IgD-negative memory B cell (primary cell): Measurements from ENCODE around the gene PKM. TPM values are rescaled to one million over a fixed set of nuclear protein-coding genes. Genes with fewer than 3 reads are reported as not detected.

Experiments used
- H3K27ac Mint-ChIP-seq, 3 donors: one replicate each; pipeline ENCODE4 v1.8.0; 2020 to 2022; ENCODE audit warnings: mild to moderate bottlenecking in 3 of 3, mixed read lengths in 3 of 3, moderate library complexity in 1 of 3
- H3K27me3 Mint-ChIP-seq: one replicate; pipeline ENCODE4 v1.8.0; 2021; ENCODE audit warnings: mixed read lengths
- H3K36me3 Mint-ChIP-seq: one replicate; pipeline ENCODE4 v1.8.0; 2020; ENCODE audit warnings: mild to moderate bottlenecking, mixed read lengths
- H3K4me1 Mint-ChIP-seq, 3 donors: one replicate each; pipeline ENCODE4 v1.8.0; 2020 to 2022; ENCODE audit warnings: mixed read lengths in 3 of 3, mild to moderate bottlenecking in 1 of 3
- H3K4me3 Mint-ChIP-seq, 4 donors: one replicate each; pipeline ENCODE4 v1.8.0; 2020 to 2022; ENCODE audit warnings: mild to moderate bottlenecking in 4 of 4, mixed read lengths in 4 of 4, moderate library complexity in 3 of 4
- H3K9me3 Mint-ChIP-seq, 3 donors: one replicate each; pipeline ENCODE4 v1.8.0; 2020 to 2021; ENCODE audit warnings: mixed read lengths in 3 of 3, mild to moderate bottlenecking in 1 of 3
- polyA plus RNA-seq: library from polyadenylated mRNA; unstranded; fragments of 300-500 nt; fragmentation: Illumina TruSeq; gene quantifications from one replicate; pipeline ENCODE4 v1.2.3, GENCODE V29; 2021

PKM gene
- polyA plus RNA-seq, 1 donor from 2014 or later: 360 TPM

DNA sequence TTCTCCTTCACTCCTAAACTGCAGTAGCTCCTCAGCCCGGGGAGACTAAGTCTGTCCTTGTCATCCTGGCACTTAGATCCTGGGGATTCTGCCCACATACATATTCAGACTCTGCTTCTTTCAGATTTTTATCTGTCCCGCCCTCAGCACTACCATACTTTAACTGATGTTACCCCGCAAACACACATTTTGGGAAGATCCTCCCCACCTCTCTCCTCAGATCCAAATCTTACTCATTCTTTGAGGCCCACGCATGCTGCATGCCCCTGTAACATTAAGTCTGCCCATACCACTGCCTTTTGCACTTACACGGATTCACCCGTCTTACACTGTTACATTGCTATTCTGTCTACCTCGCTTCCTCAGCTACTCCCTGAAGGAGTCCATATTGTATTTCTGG, 76.7 kb downstream of the PKM start:
- no peak overlapping the region for H3K4me3 Mint-ChIP-seq
- H3K27ac Mint-ChIP-seq: no peak overlapping the region
- no peaks in the 10 kb centered on the region for H3K27me3 Mint-ChIP-seq
- peaks cover 0 to 4% (median 0%) of the 10 kb centered on the region in 3 donors for H3K4me1 Mint-ChIP-seq
- H3K9me3 Mint-ChIP-seq: no peaks in the 10 kb centered on the region
- H3K36me3 Mint-ChIP-seq: no peaks in the 10 kb centered on the region

DNA sequence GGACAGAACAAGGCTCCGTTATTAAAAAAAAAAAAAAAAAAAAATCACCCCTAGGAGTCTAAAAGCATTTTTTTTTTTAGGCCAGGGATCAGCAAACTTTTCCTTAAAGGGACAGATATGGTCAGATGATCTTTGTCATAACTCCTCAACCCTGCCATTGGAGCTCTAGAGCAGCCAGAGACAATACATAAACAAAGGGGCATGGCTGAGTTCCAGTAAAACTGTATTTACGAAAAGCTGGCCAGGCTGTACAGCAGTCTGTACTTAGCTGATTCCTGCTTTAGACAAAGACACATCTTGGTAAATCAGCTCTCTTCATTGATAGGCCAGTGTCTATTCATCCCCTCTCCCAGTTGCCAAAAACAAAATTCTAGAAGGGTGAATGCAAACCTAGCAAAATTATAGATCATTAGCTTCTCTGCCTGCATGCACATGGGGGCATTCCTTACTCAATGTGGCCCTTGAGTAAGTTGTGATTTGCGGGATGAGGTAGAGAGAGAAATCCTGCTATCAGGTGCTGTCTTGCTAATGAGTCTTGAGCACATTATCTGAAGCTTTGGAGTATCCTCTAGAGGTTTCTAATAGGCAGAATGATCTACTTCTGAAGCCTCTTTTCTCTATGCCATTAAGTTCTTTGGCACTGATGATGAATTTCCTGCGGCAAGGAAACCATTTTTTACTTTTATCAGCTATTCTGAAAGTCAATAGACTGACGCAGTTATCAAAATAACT, 77.6 kb downstream of the PKM start:
- peaks cover 0 to 4% (median 0%) of the 10 kb centered on the region in 3 donors for H3K4me1 Mint-ChIP-seq
- no peaks in the 10 kb centered on the region for H3K27me3 Mint-ChIP-seq
- no peaks in the 10 kb centered on the region for H3K36me3 Mint-ChIP-seq
- H3K9me3 Mint-ChIP-seq: no peaks in the 10 kb centered on the region
- no peak overlapping the region for H3K27ac Mint-ChIP-seq
- no peak overlapping the region for H3K4me3 Mint-ChIP-seq

Other genes starting within 250 kb of the PKM start
- 23.1 TPM for gene MYO9A, start 113.0 kb downstream of the PKM start, polyA plus RNA-seq
- 0.59 TPM for gene SENP8, start 112.8 kb downstream of the PKM start, polyA plus RNA-seq
- not detected for gene GRAMD2A, start 33.4 kb downstream of the PKM start, polyA plus RNA-seq
- gene PARP6, start 41.4 kb upstream of the PKM start, polyA plus RNA-seq: 34.4 TPM
- 0.19 TPM for gene CELF6, start 89.0 kb upstream of the PKM start, polyA plus RNA-seq
- gene HEXA, start 144.8 kb upstream of the PKM start, polyA plus RNA-seq: 102 TPM
- not detected for gene TMEM202, start 167.1 kb upstream of the PKM start, polyA plus RNA-seq
- 24.4 TPM for gene ARIH1, start 243.1 kb upstream of the PKM start, polyA plus RNA-seq